Adrenal gland (tissue), 12 donors: Measurements from ENCODE around the gene CAMKK1. TPM values are rescaled to one million over a fixed set of nuclear protein-coding genes. Genes with fewer than 3 reads are reported as not detected.
"Not testable (repeated sequence)": the region's sequence is repeated elsewhere in the genome, so short reads cannot be mapped to it uniquely, and the experiment has no call there.

Source experiments
- DNase-seq, 7 donors: peaks; one replicate each; pipeline ENCODE4 v3.0.0-alpha.2; 2019 to 2020
- H3K27ac ChIP-seq, 5 donors: fragments of 200-600 bp; sonication (generic) in 4 of 5; 1 replicate in 3 of 5; 2 replicates in 2 of 5; pipeline versions ENCODE4 v1.5.1 to v1.8.0; 2016 to 2020; ENCODE audit warnings: mild to moderate bottlenecking in 1 of 5
- H3K27me3 ChIP-seq: fragments of 200-600 bp; 2 replicates; pipeline ENCODE4 v1.8.0; 2021
- H3K36me3 ChIP-seq, 2 donors: fragments of 200-600 bp; replicated peaks in 1 of 2; 1 replicate in 1 of 2; 2 replicates in 1 of 2; pipeline versions ENCODE4 v1.5.1 to v1.8.0; 2018 to 2022
- H3K4me1 ChIP-seq, 2 donors: fragments of 200-600 bp; replicated peaks in 1 of 2; 1 replicate in 1 of 2; 2 replicates in 1 of 2; pipeline versions ENCODE4 v1.5.1 to v1.8.0; 2018 to 2021
- H3K4me3 ChIP-seq, 4 donors: fragments of 200-600 bp; sonication (generic) in 3 of 4; one replicate each; pipeline ENCODE4 v1.5.1; 2016 to 2018
- H3K9me3 ChIP-seq, 3 donors: fragments of 200-600 bp; sonication (generic) in 1 of 3; replicated peaks in 1 of 3; 1 replicate in 2 of 3; 2 replicates in 1 of 3; pipeline versions ENCODE4 v1.5.1 to v1.8.0; 2016 to 2021
- POLR2A ChIP-seq, 2 donors: fragments of 450-650 bp; IDR thresholded peaks; one replicate each; pipeline ENCODE4 v1.6.1; 2017; ENCODE audit warnings: antibody characterized with exemption in 2 of 2, mild to moderate bottlenecking in 2 of 2, moderate library complexity in 1 of 2
- WGBS, 4 donors: extraction: QIAGEN DNeasy Blood & Tissue Kit in 2 of 4; methylation state at CpG; one replicate each; pipeline versions ENCODE4 v1.1.5 to v1.1.7; 2013 to 2017; 5-methylcytosine and 5-hydroxymethylcytosine counted together
- intact Hi-C, 2 donors: fragments of 100-400 bp; cut with DNase I; formaldehyde crosslinking; loops; one replicate each; pipeline versions ENCODE4 v1.14.1 to v1.15.0; 2022 to 2023
- polyA plus RNA-seq, 3 donors: library from polyadenylated mRNA; stranded (reverse); fragments of 200-250 nt in 2 of 3; fragments of 350-450 nt in 1 of 3; fragmentation: Illumina TruSeq in 1 of 3; extraction: RNeasy Lipid Tissue Mini Kit (QIAGEN cat#74804) in 1 of 3; gene quantifications; one replicate each; pipeline ENCODE4 v1.2.3, GENCODE V29; 2013 to 2014
- total RNA-seq, 9 donors: library from RNA; depleted of rRNA in 4 of 9; stranded (reverse); fragments of >200 nt in 4 of 9; fragments of 120-200 nt in 1 of 9; fragmentation: NEBNext Ultra II Directional in 1 of 9; extraction: Animal tissue kit (Norgen Biotek cat#: 25700) in 1 of 9; gene quantifications; one replicate each; pipeline versions ENCODE4 v1.1.0 to v1.2.4, GENCODE V29; 2013 to 2023
- TF ChIP-seq, protein P1 (sequence below), 6 experiments: fragments of 450-650 bp in 4 of 6; fragments of 200-600 bp in 2 of 6; sonication (generic) in 1 of 6; IDR thresholded peaks; 1 replicate in 5 of 6; 2 replicates in 1 of 6; pipeline versions ENCODE4 v1.5.1 to v1.8.0; 2016 to 2021; ENCODE audit warnings: antibody characterized with exemption in 6 of 6, mild to moderate bottlenecking in 2 of 6, moderate library complexity in 1 of 6
- donor health status: healthy with polysubstance abuse.
- donor health status: Bipolar disorder and iron deficiency.
- donor health status: DM: yes; HTN: yes; CAD: no.
- donor health status: DM: no; HTN: no; CAD: no.
- donor health status: DM: no; HTN: no; CAD: no.
- donor health status: DM: yes; HTN: yes; CAD: no.

The CAMKK1 gene
- total and polyA plus RNA-seq, 12 donors: 6.0 to 28.2 (median 10.8) TPM

- peak within 1 kb of the TSS; percentile 77 to 96 (median 83) for H3K4me3 ChIP-seq
- H3K36me3 ChIP-seq: no peaks in the 10 kb centered on the region
- TF ChIP-seq, protein P1, sequence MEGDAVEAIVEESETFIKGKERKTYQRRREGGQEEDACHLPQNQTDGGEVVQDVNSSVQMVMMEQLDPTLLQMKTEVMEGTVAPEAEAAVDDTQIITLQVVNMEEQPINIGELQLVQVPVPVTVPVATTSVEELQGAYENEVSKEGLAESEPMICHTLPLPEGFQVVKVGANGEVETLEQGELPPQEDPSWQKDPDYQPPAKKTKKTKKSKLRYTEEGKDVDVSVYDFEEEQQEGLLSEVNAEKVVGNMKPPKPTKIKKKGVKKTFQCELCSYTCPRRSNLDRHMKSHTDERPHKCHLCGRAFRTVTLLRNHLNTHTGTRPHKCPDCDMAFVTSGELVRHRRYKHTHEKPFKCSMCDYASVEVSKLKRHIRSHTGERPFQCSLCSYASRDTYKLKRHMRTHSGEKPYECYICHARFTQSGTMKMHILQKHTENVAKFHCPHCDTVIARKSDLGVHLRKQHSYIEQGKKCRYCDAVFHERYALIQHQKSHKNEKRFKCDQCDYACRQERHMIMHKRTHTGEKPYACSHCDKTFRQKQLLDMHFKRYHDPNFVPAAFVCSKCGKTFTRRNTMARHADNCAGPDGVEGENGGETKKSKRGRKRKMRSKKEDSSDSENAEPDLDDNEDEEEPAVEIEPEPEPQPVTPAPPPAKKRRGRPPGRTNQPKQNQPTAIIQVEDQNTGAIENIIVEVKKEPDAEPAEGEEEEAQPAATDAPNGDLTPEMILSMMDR (IDR thresholded peaks at IDR 0.05): peak; percentile 67 to 99 (median 94)
- TF ChIP-seq POLR2A (IDR thresholded peaks at IDR 0.05): peak; percentile 92 to 97
- WGBS, 4 donors: 0 to 1% (median 0%) methylated on average over 18 to 76 of the region's 76 CpGs
- H3K27ac ChIP-seq: peak within 1 kb of the TSS in 4 of 5 donors; percentile 73 to 94 (median 79)
- DNase-seq: peak; percentile 88 to 92 (median 90)
- no peaks in the 10 kb centered on the region for H3K9me3 ChIP-seq
- intact Hi-C loops: loop anchor here (10.0 kb wide), 1 partner anchor 111 kb away; no protein-coding TSS in a partner anchor
- H3K27me3 ChIP-seq: no peaks in the 10 kb centered on the region
- peaks cover 0 to 14% of the 10 kb centered on the region in 2 donors for H3K4me1 ChIP-seq
These were observed 47.0 kb downstream of the CAMKK1 start, which contains the start of gene NCBP3 for GRCh38 chr17:3845621-3846436. Gene NCBP3, minus strand, starts transcription at chr17:3846246. Its CDS starts 23 bp downstream, at chr17:3846223.

- Histone ChIP-seq H3K36me3 (peaks cover 0 to 2% of the 10 kb centered on the region in 2 donors), H3K4me1 (peaks cover 0 to 14% of the 10 kb centered on the region in 2 donors), H3K27me3 (no peaks in the 10 kb centered on the region), H3K4me3 (peak overlapping the region; percentile 77 to 96 (median 83)), H3K9me3 (no peaks in the 10 kb centered on the region), H3K27ac (peak overlapping the region in 2 of 5 donors; percentile 83 to 94)
- WGBS, 4 donors: 0 to 1% (median 0%) methylated on average over 3 to 8 of the region's 8 CpGs
- intact Hi-C loops: loop anchor here (10.0 kb wide), 1 partner anchor 110 kb away; no protein-coding TSS in a partner anchor
- DNase-seq: peak in 2 of 7 donors; percentile 25 to 59
- TF ChIP-seq, protein P1 (IDR thresholded peaks at IDR 0.05): no peak
- TF ChIP-seq POLR2A (IDR thresholded peaks at IDR 0.05): no peak
These were observed 47.6 kb downstream of the CAMKK1 start for GRCh38 chr17:3845291-3845620.

GRCh38 chr17:3844556-3844955 is 48.3 kb downstream of the CAMKK1 start:
- not testable (repeated sequence) for H3K9me3 ChIP-seq, H3K36me3 ChIP-seq, H3K27me3 ChIP-seq, H3K4me3 ChIP-seq, H3K27ac ChIP-seq
- intact Hi-C loops: loop anchor here (10.0 kb wide), 1 partner anchor 110 kb away; no protein-coding TSS in a partner anchor
- peak in 1 of 7 donors; percentile 50 for DNase-seq
- WGBS, 4 donors: 92 to 96% (median 95%) methylated on average over 17 to 19 of the region's 19 CpGs
- H3K4me1 ChIP-seq: peaks cover 0 to 14% of the 10 kb centered on the region in 2 donors

DNA sequence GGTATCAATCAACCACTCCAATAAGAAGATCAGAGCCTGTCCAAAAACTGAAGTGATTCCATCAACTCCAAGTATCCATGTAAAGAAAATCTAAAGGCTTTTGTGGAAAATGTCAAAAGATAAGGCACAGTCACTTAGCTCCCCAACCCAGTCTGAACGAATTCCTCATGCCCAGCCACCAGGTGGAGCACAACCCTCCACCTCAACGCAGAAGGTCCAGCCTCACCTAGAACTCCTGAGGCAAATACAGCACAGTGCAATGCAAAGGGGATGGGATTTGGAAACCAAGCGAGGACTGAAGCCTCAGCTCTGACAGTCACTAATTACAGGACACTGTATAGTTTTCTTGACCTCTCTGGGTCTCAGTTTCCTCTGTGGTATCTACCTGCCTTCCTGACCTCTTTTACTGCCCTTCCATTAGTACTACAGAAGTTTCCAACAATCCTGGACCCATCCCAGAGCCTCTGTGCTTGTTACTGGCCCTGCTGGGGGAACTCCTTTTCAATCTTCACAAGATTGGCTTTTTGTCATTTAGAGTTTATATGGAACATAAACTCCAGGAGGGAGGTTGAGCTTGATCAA is 48.8 kb downstream of the CAMKK1 start:
- Histone ChIP-seq H3K36me3 (peaks cover 0 to 15% of the 10 kb centered on the region in 2 donors), H3K9me3 (no peaks in the 10 kb centered on the region), H3K4me1 (peaks cover 0 to 14% of the 10 kb centered on the region in 2 donors), H3K4me3 (no peak overlapping the region), H3K27me3 (no peaks in the 10 kb centered on the region), H3K27ac (no peak overlapping the region)
- intact Hi-C loops: loop anchor here (10.0 kb wide), 1 partner anchor 109 kb away; no protein-coding TSS in a partner anchor
- peak in 1 of 7 donors; percentile 52 for DNase-seq
- 30 to 42% (median 33%) methylated on average over 3 of the region's 3 CpGs for WGBS, 4 donors
- TF ChIP-seq, protein P1 (IDR thresholded peaks at IDR 0.05): peak; percentile 31 to 48 (median 41)
- TF ChIP-seq POLR2A (IDR thresholded peaks at IDR 0.05): no peak
